ENCODE data around the gene ADAM30.

ADAM30 gene

DNA sequence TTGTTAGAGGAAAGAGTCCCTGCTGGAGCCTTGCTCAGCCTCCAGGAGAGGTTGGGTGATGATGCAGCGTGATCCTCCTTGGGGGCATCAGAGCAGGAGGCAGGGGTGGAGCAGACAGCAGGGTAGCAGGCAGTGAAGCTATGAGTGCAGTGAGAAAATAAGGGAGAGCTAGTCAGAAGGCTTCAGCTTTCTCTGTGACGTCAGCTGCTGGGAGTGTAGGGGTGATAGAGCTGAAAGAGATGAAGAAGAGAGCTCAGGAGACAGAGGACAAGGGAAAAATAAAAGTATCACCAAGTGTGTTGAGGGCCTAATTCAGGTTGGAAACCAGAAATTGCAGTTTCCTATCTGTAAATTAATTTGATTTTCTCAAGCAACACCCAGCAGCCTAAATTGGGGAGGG is 2.2 kb upstream of the ADAM30 start:
- TF ChIP-seq, protein P1, sequence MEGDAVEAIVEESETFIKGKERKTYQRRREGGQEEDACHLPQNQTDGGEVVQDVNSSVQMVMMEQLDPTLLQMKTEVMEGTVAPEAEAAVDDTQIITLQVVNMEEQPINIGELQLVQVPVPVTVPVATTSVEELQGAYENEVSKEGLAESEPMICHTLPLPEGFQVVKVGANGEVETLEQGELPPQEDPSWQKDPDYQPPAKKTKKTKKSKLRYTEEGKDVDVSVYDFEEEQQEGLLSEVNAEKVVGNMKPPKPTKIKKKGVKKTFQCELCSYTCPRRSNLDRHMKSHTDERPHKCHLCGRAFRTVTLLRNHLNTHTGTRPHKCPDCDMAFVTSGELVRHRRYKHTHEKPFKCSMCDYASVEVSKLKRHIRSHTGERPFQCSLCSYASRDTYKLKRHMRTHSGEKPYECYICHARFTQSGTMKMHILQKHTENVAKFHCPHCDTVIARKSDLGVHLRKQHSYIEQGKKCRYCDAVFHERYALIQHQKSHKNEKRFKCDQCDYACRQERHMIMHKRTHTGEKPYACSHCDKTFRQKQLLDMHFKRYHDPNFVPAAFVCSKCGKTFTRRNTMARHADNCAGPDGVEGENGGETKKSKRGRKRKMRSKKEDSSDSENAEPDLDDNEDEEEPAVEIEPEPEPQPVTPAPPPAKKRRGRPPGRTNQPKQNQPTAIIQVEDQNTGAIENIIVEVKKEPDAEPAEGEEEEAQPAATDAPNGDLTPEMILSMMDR (IDR thresholded peaks at IDR 0.05; ENCODE audit: insufficient read depth, missing control alignments): no peak

DNA sequence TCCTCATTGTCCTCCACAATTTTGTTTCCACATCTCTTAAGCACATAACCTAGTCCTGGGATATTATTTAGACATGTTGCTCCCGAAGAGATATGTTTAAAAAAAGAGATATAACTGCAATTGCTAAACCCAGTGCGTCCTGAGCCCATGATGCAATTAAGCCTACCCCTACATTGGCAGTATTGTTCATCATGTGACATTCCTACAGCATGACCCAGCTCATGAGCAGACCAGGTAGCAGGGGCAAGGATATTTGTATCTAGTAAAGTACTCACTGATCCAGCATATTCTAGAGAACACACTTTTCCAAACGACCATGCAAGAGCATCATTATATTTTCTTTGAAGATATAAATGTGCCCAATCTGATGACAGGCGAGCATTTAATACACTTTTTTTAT is 1.2 kb downstream of the ADAM30 start:
- DNase-seq (ENCODE audit: insufficient read length, low spot score): no peak
- TF ChIP-seq, protein P1 (IDR thresholded peaks at IDR 0.05; ENCODE audit: insufficient read depth, missing control alignments): no peak
- FAIRE-seq: no peak

More for the DNA sequence above, 2.2 kb upstream of the ADAM30 start:
- FAIRE-seq (no peak), DNase-seq (ENCODE audit: insufficient read length, low spot score) (no peak)

DNA sequence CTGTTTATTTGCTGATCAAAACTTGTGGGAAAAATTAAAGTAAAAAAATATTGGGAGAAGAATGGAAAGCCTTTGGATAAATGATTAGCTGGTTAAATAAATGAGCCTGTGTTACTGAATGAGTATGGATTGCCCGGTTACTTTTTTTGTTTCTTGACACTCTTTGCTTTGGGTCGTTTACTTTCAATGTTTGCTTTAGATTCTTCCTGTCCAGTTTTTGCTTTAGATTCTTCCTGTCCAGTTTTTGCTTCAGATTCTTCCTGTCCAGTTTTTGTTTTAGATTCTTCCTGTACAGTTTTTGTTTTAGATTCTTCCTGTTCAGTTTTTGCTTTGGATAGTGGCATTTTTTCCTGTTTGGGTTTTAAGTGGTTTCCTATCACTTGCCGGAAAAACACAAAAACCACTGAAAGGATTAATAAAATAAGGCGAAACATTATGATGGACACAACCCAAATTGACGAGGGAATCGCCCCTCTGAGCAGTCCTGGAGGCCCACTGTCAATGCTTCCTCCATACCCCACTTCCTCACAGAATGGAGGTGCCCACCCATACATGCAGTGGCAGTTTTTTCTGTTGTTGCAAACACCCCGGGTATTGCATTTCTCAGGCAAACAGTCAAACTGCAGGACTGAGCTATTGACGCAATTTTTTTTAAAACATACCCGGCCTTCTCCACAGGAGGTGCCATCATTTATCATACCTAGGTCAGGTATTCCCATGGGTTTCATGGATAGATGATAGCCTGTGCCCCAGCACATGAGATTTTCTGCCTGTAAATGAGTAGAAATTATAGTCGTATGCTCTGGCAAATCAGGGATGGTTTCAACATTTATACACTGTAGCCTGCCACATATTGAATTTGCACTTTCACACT is 2.3 kb downstream of the ADAM30 start:
- no peak for DNase-seq (ENCODE audit: insufficient read length, low spot score)
- no peak for FAIRE-seq
- TF ChIP-seq, protein P1 (IDR thresholded peaks at IDR 0.05; ENCODE audit: insufficient read depth, missing control alignments): no peak

DNA sequence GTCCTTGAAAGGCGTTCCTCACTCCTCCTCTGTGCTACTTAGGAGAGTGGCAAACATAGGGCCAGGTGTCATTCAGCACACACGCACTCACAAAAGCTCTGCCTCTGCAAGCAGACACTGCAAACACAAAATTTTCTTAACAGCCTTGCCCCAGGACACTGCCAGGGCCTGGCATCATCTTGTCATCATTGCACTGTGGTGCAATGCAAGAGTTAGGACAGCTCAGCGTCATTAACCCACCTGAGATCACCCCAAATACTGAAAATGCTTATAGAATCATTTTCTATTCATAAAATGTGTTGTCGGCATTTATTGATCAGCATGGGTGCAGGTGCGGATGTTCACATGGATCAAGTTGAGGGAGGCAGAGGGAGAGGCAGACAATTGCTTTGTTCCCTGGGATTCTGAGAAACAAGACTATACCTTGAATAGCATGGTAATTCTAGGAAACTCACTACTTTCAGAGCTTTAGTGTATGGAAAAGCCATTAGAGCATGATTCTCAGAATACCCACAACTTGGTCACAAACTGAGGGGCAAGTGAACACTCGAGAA is 3.0 kb downstream of the ADAM30 start:
- no peak for FAIRE-seq
- TF ChIP-seq, protein P1 (IDR thresholded peaks at IDR 0.05; ENCODE audit: insufficient read depth, missing control alignments): no peak
- no peak for DNase-seq (ENCODE audit: insufficient read length, low spot score)

DNA sequence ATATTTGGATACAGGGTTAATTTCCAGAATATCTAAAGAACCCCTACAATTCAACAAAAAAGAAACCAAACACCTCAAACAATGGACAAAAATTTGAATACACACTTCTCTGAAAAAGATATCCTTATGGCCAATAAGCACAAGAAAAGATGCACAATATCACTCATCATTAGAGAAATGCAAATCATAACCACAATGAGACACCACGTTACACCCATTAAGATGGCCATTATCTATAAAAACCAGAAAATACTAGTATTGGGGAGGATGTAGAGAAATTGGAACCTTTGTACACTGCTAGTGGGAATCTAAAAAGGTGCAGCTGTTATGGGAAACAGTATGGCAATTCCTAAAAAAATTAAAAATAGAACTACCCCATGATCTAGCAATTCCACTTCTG is 4.9 kb downstream of the ADAM30 start:
- no peak for FAIRE-seq
- TF ChIP-seq, protein P1 (IDR thresholded peaks at IDR 0.05; ENCODE audit: insufficient read depth, missing control alignments): no peak
- DNase-seq (ENCODE audit: insufficient read length, low spot score): no peak

DNA sequence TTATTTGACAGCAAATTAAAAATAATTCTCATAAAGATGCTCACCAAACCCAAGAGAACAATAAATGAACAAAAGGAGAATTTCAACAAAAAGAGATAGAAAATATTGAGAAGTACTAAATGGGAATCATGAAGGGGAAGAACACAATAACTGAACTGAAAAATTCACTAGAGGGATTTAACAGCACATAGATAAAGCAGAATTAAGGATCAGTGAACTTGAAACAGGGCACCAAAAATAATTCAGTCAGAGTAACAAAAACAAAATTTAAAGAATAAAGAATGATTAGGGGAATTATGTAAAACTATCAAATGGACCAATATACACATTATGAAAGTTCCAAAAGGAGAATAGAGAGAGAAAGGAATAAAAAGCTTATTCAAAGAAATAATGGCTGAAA is 7.8 kb downstream of the ADAM30 start:
- no peak for FAIRE-seq
- no peak for DNase-seq (ENCODE audit: insufficient read length, low spot score)
- TF ChIP-seq, protein P1 (IDR thresholded peaks at IDR 0.05; ENCODE audit: insufficient read depth, missing control alignments): no peak

DNA sequence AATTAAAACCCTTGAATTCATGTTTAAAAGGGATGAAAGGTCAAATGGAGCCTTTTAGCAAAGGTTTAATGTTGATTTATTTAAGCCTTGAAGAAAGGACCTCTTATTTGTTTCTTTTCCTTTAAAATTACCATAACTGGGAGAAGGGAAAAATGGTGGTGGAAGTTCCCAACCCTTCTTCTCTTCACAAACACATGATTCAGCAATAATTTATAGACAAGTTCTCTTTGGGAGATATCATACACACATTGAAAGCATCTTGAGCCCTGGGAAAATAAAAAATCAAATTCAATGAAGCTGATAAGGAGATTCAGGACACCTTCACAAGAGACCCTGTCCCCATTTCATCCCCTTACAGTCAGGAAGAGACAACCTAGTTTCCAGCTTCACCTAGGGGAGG is 8.9 kb downstream of the ADAM30 start:
- FAIRE-seq (no peak), DNase-seq (ENCODE audit: insufficient read length, low spot score) (no peak)
- TF ChIP-seq, protein P1 (IDR thresholded peaks at IDR 0.05; ENCODE audit: insufficient read depth, missing control alignments): no peak

Data from D721Med (cell line).